T-cell (primary cell): ENCODE results near the gene SPINK4. TPM values are rescaled to one million over a fixed set of nuclear protein-coding genes. Genes with fewer than 3 reads are reported as not detected.

Experiments
- ATAC-seq, 4 experiments: fragments of 200-7000 bp in 3 of 4; fragments of 150-1000 bp in 1 of 4; cut with Tn5 transposase; replicated peaks in 1 of 4; 1 replicate in 3 of 4; 2 replicates in 1 of 4; pipeline ENCODE4 v1.10.0; 2021; ENCODE audit warnings: moderate library complexity in 3 of 4, mild to moderate bottlenecking in 2 of 4, moderate number of reproducible peaks in 1 of 4
- CTCF ChIA-PET, 2 donors: fragments of 300-600 bp; sonication (Branson Sonifier 250); formaldehyde crosslinking; loops; one replicate each; lab custom pipeline; 2022; ENCODE audit warnings: antibody characterized with exemption in 2 of 2; lab: Charles Lee
- POLR2A ChIA-PET, 2 donors: fragments of 300-600 bp; sonication (Branson Sonifier 250); formaldehyde crosslinking; loops; one replicate each; lab custom pipeline; 2022; ENCODE audit warnings: antibody characterized with exemption in 2 of 2; lab: Charles Lee
- DNase-seq, 35 experiments: peaks; one replicate each; pipeline versions ENCODE4 v3.0.0 to v3.0.0-alpha.2; 2013 to 2023
- H3K27ac ChIP-seq: one replicate; pipeline ENCODE4 v1.5.1; 2013; ENCODE audit warnings: low read length
- H3K27me3 ChIP-seq, 2 experiments: replicated peaks in 1 of 2; 1 replicate in 1 of 2; 2 replicates in 1 of 2; pipeline versions ENCODE4 v1.6.1 to v1.7.0; 2013; ENCODE audit warnings: low read length in 1 of 2, mixed read lengths in 1 of 2; ENCODE audit not compliant: control insufficient read depth in 2 of 2, insufficient read depth in 2 of 2; ENCODE audit errors: extremely low read depth in 1 of 2
- H3K36me3 ChIP-seq, 2 donors: 1 replicate in 1 of 2; 2 replicates in 1 of 2; pipeline versions ENCODE4 v1.6.1 to v1.7.0; 2013; ENCODE audit warnings: low read length in 1 of 2; ENCODE audit not compliant: control insufficient read depth in 2 of 2, insufficient read depth in 1 of 2; ENCODE audit errors: extremely low read depth in 1 of 2
- H3K4me1 ChIP-seq, 2 experiments: 1 replicate in 1 of 2; 2 replicates in 1 of 2; pipeline versions ENCODE4 v1.6.1 to v1.7.0; 2013; ENCODE audit warnings: low read length in 2 of 2, mixed read lengths in 1 of 2; ENCODE audit not compliant: insufficient read depth in 2 of 2, control insufficient read depth in 1 of 2; ENCODE audit errors: extremely low read depth in 1 of 2
- H3K4me3 ChIP-seq, 2 donors: 1 replicate in 1 of 2; 2 replicates in 1 of 2; pipeline versions ENCODE4 v1.5.1 to v1.7.0; 2013; ENCODE audit warnings: mild to moderate bottlenecking in 2 of 2, low read length in 1 of 2, moderate library complexity in 1 of 2; ENCODE audit not compliant: control insufficient read depth in 1 of 2; ENCODE audit errors: extremely low read depth in 1 of 2
- H3K9me3 ChIP-seq: 2 replicates; pipeline ENCODE4 v1.7.0; 2013
- H3K27ac Mint-ChIP-seq, 2 donors: one replicate each; pipeline ENCODE4 v1.8.0; 2020 to 2021; ENCODE audit warnings: mild to moderate bottlenecking in 2 of 2, mixed read lengths in 2 of 2
- H3K27me3 Mint-ChIP-seq, 2 donors: one replicate each; pipeline ENCODE4 v1.8.0; 2021 to 2022; ENCODE audit warnings: mixed read lengths in 2 of 2
- H3K36me3 Mint-ChIP-seq: one replicate; pipeline ENCODE4 v1.8.0; 2021; ENCODE audit warnings: mixed read lengths
- H3K4me1 Mint-ChIP-seq, 3 donors: one replicate each; pipeline ENCODE4 v1.8.0; 2020 to 2022; ENCODE audit warnings: mixed read lengths in 3 of 3, mild to moderate bottlenecking in 1 of 3
- H3K4me3 Mint-ChIP-seq, 3 donors: one replicate each; pipeline ENCODE4 v1.8.0; 2020 to 2022; ENCODE audit warnings: mild to moderate bottlenecking in 3 of 3, mixed read lengths in 3 of 3, moderate library complexity in 3 of 3
- H3K9me3 Mint-ChIP-seq, 3 donors: one replicate each; pipeline ENCODE4 v1.8.0; 2020 to 2022; ENCODE audit warnings: mixed read lengths in 3 of 3
- WGBS: methylation state at CpG from one replicate; pipeline ENCODE4 v1.1.5; 2013; ENCODE audit warnings: missing lambda C conversion rate; ENCODE audit not compliant: insufficient coverage; 5-methylcytosine and 5-hydroxymethylcytosine counted together
- total RNA-seq, 35 experiments: library from RNA in 6 of 35; stranded (reverse) in 6 of 35; fragments of 120-200 nt in 1 of 35; gene quantifications; one replicate each; pipeline versions ENCODE4 v1.2.1 to v1.2.4 and lab custom pipeline; 2013 to 2026

Gene SPINK4
- total RNA-seq, 5 donors from 2014 or later (not counting 1 experiment from before 2014, with no cell fraction given) = not detected

DNA sequence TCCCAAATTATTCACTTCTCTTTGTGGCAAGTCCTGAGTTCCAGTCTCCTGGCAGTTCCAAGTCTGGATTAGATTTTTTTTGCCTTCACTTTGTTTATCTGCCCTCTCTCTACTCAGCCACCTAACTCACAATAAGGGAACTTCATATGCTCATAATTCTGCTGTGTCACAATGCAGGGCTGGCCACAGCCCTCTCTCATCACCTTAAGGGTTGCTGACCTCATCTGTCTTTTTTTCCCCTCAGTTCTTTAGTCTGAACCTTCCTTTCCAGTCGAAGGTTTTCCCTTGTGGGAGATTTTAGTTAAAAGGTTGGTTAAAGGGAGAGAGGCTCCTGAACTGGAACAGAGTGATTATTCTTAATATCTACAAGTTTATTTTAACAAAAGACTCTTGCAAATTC lies 20.4 kb downstream of the SPINK4 start:
- H3K27me3 Mint-ChIP-seq = no peaks in the 10 kb centered on the region
- no peak overlapping the region for H3K4me3 ChIP-seq
- no peaks in the 10 kb centered on the region for H3K9me3 ChIP-seq
- peak overlapping the region in 1 of 2 donors; percentile 67 for H3K27ac Mint-ChIP-seq
- POLR2A ChIA-PET = no interaction called here
- peaks cover 49% of the 10 kb centered on the region for H3K36me3 Mint-ChIP-seq
- no peaks in the 10 kb centered on the region for H3K9me3 Mint-ChIP-seq
- H3K4me1 Mint-ChIP-seq = peaks cover 22 to 32% (median 31%) of the 10 kb centered on the region in 3 donors
- no peaks in the 10 kb centered on the region for H3K27me3 ChIP-seq
- H3K36me3 ChIP-seq = peaks cover 3 to 63% of the 10 kb centered on the region in 2 donors
- H3K27ac ChIP-seq = no peak overlapping the region
- no peak overlapping the region for H3K4me3 Mint-ChIP-seq
- ATAC-seq (no peak), DNase-seq (no peak)
- peaks cover 3 to 19% of the 10 kb centered on the region in 2 experiments for H3K4me1 ChIP-seq
- CTCF ChIA-PET = no interaction called here
- WGBS = no CpG with 5 or more reads among the region's 1 CpG

- Histone ChIP-seq H3K9me3 (no peaks in the 10 kb centered on the region), H3K36me3 (peaks cover 3 to 61% of the 10 kb centered on the region in 2 donors), H3K27ac (peak overlapping the region; percentile 70), H3K4me3 (peak overlapping the region; percentile 91 to 93), H3K27me3 (no peaks in the 10 kb centered on the region), H3K4me1 (peaks cover 9 to 29% of the 10 kb centered on the region in 2 experiments)
- 13% methylated on average over 22 of the region's 25 CpGs for WGBS
- H3K27me3 Mint-ChIP-seq = no peaks in the 10 kb centered on the region
- H3K9me3 Mint-ChIP-seq = no peaks in the 10 kb centered on the region
- H3K27ac Mint-ChIP-seq = peak overlapping the region; percentile 90 to 92
- ATAC-seq (no peak), DNase-seq (peak in 12 of 35 experiments; percentile 1 to 22 (median 8))
- ChIA-PET CTCF (interaction anchor here in 1 of 2 donors (2.2 kb wide), 1 partner anchor 27 kb away, joined by 6 read pairs; the partner anchor contains the start of gene NFX1), POLR2A (no interaction called here)
- H3K4me1 Mint-ChIP-seq = peaks cover 51 to 60% (median 55%) of the 10 kb centered on the region in 3 donors
- peaks cover 45% of the 10 kb centered on the region for H3K36me3 Mint-ChIP-seq
- peak overlapping the region; percentile 92 to 93 (median 93) for H3K4me3 Mint-ChIP-seq
Observed at GRCh38 chr9:33263131-33264002, 23.4 kb downstream of the SPINK4 start.

- peaks cover 50 to 62% (median 53%) of the 10 kb centered on the region in 3 donors for H3K4me1 Mint-ChIP-seq
- DNase-seq (peak in 19 of 35 experiments; percentile 1 to 55 (median 11)), ATAC-seq (peak; percentile 0 to 10 (median 3))
- peaks cover 39% of the 10 kb centered on the region for H3K36me3 Mint-ChIP-seq
- H3K4me3 ChIP-seq = peak overlapping the region; percentile 91 to 93
- no peaks in the 10 kb centered on the region for H3K9me3 Mint-ChIP-seq
- H3K4me1 ChIP-seq = peaks cover 9 to 29% of the 10 kb centered on the region in 2 experiments
- H3K9me3 ChIP-seq = no peaks in the 10 kb centered on the region
- ChIA-PET CTCF (interaction anchor here in 1 of 2 donors (2.2 kb wide), 1 partner anchor 26 kb away, joined by 6 read pairs; the partner anchor contains the start of gene NFX1), POLR2A (no interaction called here)
- no peaks in the 10 kb centered on the region for H3K27me3 Mint-ChIP-seq
- H3K27me3 ChIP-seq = no peaks in the 10 kb centered on the region
- peak overlapping the region; percentile 92 to 93 (median 93) for H3K4me3 Mint-ChIP-seq
- H3K27ac ChIP-seq = peak overlapping the region; percentile 70
- WGBS = 0% methylated on average over 37 of the region's 37 CpGs
- peak overlapping the region; percentile 90 to 92 for H3K27ac Mint-ChIP-seq
- peaks cover 3 to 59% of the 10 kb centered on the region in 2 donors for H3K36me3 ChIP-seq
Observed at GRCh38 chr9:33264003-33264472, 24.1 kb downstream of the SPINK4 start.

- Histone ChIP-seq H3K27me3 (no peaks in the 10 kb centered on the region), H3K9me3 (no peaks in the 10 kb centered on the region), H3K4me3 (peak within 1 kb of the TSS; percentile 91 to 93), H3K36me3 (peaks cover 0 to 58% of the 10 kb centered on the region in 2 donors), H3K27ac (peak within 1 kb of the TSS; percentile 88), H3K4me1 (peaks cover 9 to 29% of the 10 kb centered on the region in 2 experiments)
- peak; percentile 98 to 100 (median 99) for DNase-seq
- H3K4me3 Mint-ChIP-seq = peak within 1 kb of the TSS; percentile 92 to 93 (median 93)
- no peaks in the 10 kb centered on the region for H3K27me3 Mint-ChIP-seq
- ChIA-PET POLR2A (interaction anchor here in 1 of 2 donors (0.5 kb wide), 1 partner anchor 240 kb away, joined by 3 read pairs; the partner anchor contains the start of gene DNAJA1), CTCF (interaction anchor here in 1 of 2 donors (2.2 kb wide), 1 partner anchor 25 kb away, joined by 6 read pairs; the partner anchor contains the start of gene NFX1)
- peaks cover 49 to 62% (median 52%) of the 10 kb centered on the region in 3 donors for H3K4me1 Mint-ChIP-seq
- H3K27ac Mint-ChIP-seq = peak within 1 kb of the TSS; percentile 95 to 99
- WGBS = under 1% methylated on average over 66 of the region's 67 CpGs
- H3K9me3 Mint-ChIP-seq = no peaks in the 10 kb centered on the region
- ATAC-seq = peak; percentile 91 to 99 (median 95)
- H3K36me3 Mint-ChIP-seq = peaks cover 35% of the 10 kb centered on the region
Observed at GRCh38 chr9:33264473-33265177, 24.7 kb downstream of the SPINK4 start, which contains the start of the genes BAG1 and CHMP5. BAG1 (minus strand) TSS chr9:33264708. CHMP5 (plus strand) TSS chr9:33265049; CDS start chr9:33265079, 30 bp downstream.

DNA sequence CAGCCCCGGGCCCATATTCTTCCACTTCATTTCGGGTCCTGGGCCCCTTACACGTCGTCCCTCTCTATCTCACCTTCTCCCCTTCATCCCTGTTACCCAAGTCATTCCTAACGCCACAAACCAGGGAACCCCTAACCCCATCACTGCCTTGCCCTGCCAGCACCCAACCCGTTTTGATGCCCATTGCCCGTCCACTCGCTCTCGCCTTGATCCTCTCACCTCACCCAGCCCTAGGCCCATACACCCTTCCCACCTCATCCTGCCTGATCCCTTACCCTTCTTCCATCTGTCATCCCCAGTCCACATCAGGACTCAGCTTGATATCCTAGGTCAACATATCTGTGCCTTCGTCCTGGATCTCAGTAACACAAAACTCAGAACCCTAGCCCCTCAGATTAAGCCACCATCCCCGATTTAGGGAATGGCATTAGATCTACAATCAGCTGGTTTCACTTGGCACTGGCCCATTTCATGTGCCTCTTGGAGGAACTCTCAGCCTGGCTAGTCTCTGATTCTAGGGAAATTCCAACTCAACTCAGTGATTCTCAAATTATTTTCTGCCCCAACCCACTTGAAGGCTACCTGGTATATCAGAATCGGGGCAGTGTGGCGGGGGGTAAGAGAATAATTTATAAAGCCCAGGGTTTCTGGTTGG lies 25.4 kb downstream of the SPINK4 start:
- peak overlapping the region; percentile 88 to 93 (median 89) for H3K4me3 Mint-ChIP-seq
- Histone ChIP-seq H3K27me3 (no peaks in the 10 kb centered on the region), H3K9me3 (no peaks in the 10 kb centered on the region), H3K4me3 (peak overlapping the region; percentile 70 to 93), H3K36me3 (peaks cover 0 to 58% of the 10 kb centered on the region in 2 donors), H3K4me1 (peaks cover 9 to 29% of the 10 kb centered on the region in 2 experiments), H3K27ac (peak overlapping the region; percentile 88)
- ChIA-PET CTCF (interaction anchor here (0.5 to 2.2 kb wide), 2 partner anchors 25 to 198 kb away, joined by 3 to 6 read pairs; partner anchors contain the start of gene NFX1 (in 1 of the 2)), POLR2A (interaction anchor here (1.0 to 1.1 kb wide), 2 partner anchors 189 to 241 kb away, joined by 3 read pairs; partner anchors contain the start of genes DNAJA1 (in 1 of the 2) and SMU1 (in 1 of the 2))
- DNase-seq (peak in 2 of 35 experiments; percentile 1 to 40), ATAC-seq (no peak)
- H3K4me1 Mint-ChIP-seq = peaks cover 49 to 59% (median 51%) of the 10 kb centered on the region in 3 donors
- no peaks in the 10 kb centered on the region for H3K9me3 Mint-ChIP-seq
- 18% methylated on average over 11 of the region's 13 CpGs for WGBS
- H3K27ac Mint-ChIP-seq = peak overlapping the region; percentile 95 to 99
- H3K27me3 Mint-ChIP-seq = no peaks in the 10 kb centered on the region
- peaks cover 34% of the 10 kb centered on the region for H3K36me3 Mint-ChIP-seq
